HepG2 (cell line): ENCODE data around the gene KANSL3. TPM values are rescaled to one million over a fixed set of nuclear protein-coding genes. Genes with fewer than 3 reads are reported as not detected.

Experiments used
- MED13 ChIP-seq: sonication (generic); formaldehyde crosslinking; IDR thresholded peaks from 2 replicates; pipeline ENCODE4 v1.5.0; 2020; ENCODE audit warnings: missing genetic modification reagents
- MXD4 ChIP-seq: IDR thresholded peaks from 2 replicates; pipeline ENCODE4 v1.6.1; 2016; ENCODE audit warnings: mild to moderate bottlenecking, missing biosample characterization, missing genetic modification reagents
- ZNF407 ChIP-seq: sonication (generic); formaldehyde crosslinking; IDR thresholded peaks from one replicate; pipeline ENCODE4 v1.5.1; 2020; ENCODE audit warnings: mild to moderate bottlenecking, missing genetic modification reagents; ENCODE audit errors: not compliant biosample characterization
- ZNF512 ChIP-seq: sonication (generic); formaldehyde crosslinking; IDR thresholded peaks from 2 replicates; pipeline ENCODE4 v1.4.0; 2020; ENCODE audit warnings: mild to moderate bottlenecking, missing genetic modification reagents
- polyA plus RNA-seq, 8 experiments: library from polyadenylated mRNA; depleted of rRNA in 3 of 8; stranded (reverse) in 7 of 8; unstranded in 1 of 8; fragments of >200 nt; fragmentation: Illumina TruSeq in 4 of 8; extraction: Trizol in 4 of 8; gene quantifications; 2 replicates each; pipeline versions ENCODE4 v1.2.1 to v1.2.3, GENCODE V29; 2011 to 2016; ENCODE audit warnings: low read depth in 4 of 8, missing spikeins in 1 of 8, mixed read lengths in 1 of 8; ENCODE audit not compliant: insufficient read depth in 1 of 8
- total RNA-seq, 5 experiments: library from RNA; depleted of rRNA; stranded (reverse); fragments of >200 nt; fragmentation: Illumina TruSeq; extraction: Trizol; gene quantifications; 2 replicates each; pipeline ENCODE4 v1.2.3, GENCODE V29; 2016; ENCODE audit warnings: low read depth in 1 of 5

The KANSL3 gene
- total and polyA plus RNA-seq, 2 of the 13 experiments (the other 11 are each of a cell fraction or from before 2014, with no cell fraction given): 20.8 to 37.3 TPM

DNA sequence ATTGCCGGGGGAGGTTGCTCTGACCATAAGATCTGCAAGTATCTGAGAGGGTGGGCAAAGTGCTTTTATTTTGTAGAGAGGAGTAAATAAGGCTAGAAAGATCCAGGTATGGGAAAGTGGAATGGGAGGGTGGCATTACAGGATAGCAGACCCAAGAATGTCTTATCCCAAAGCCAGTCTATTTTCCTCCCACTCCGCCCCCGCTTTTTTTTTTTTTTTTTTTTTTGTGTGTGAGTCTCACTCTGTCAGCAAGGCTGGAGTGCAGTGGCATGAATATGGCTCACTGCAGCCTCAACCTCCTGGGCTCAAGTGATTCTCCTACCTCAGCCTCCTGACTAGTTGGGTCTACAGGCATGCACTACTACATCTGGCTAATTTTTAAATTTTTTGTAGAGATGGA, 70.0 kb downstream of the KANSL3 start (continued):
- TF ChIP-seq ZNF512 (CRISPR knock-in tag) (no peak), MED13 (CRISPR knock-in tag) (no peak), MXD4 (CRISPR knock-in tag) (no peak), ZNF407 (no peak)
- TF ChIP-seq, all 625 proteins: peak for 0
